H9 (cell line): ENCODE results near the gene TIAM1. TPM values are rescaled to one million over a fixed set of nuclear protein-coding genes. Genes with fewer than 3 reads are reported as not detected.

Source experiments
- DNase-seq: peaks from one replicate; pipeline ENCODE4 v3.0.0-alpha.2; 2017
- H2AFZ ChIP-seq: one replicate; pipeline ENCODE4 v1.6.1; 2013; ENCODE audit warnings: mild to moderate bottlenecking, low read length, control low read depth, moderate library complexity
- H2AK5ac ChIP-seq: 2 replicates; pipeline ENCODE4 v1.6.1; 2013; ENCODE audit warnings: low read length, control low read depth, mixed read lengths; ENCODE audit not compliant: insufficient read length
- H2BK120ac ChIP-seq: one replicate; pipeline ENCODE4 v1.6.1; 2013; ENCODE audit warnings: low read depth, mild to moderate bottlenecking, low read length, control low read depth, inconsistent platforms; ENCODE audit not compliant: poor library complexity, severe bottlenecking
- H2BK12ac ChIP-seq: 2 replicates; pipeline ENCODE4 v1.6.1; 2013; ENCODE audit warnings: low read length, control low read depth, mixed read lengths, low read depth; ENCODE audit not compliant: insufficient read length
- H2BK15ac ChIP-seq: 2 replicates; pipeline ENCODE4 v1.6.1; 2013; ENCODE audit warnings: low read depth, low read length, control low read depth
- H2BK20ac ChIP-seq: one replicate; pipeline ENCODE4 v1.6.1; 2013; ENCODE audit warnings: low read depth, mild to moderate bottlenecking, low read length, control low read depth, inconsistent platforms; ENCODE audit not compliant: poor library complexity, severe bottlenecking
- H2BK5ac ChIP-seq: 2 replicates; pipeline ENCODE4 v1.6.1; 2013; ENCODE audit warnings: low read length, control low read depth, mixed read lengths; ENCODE audit not compliant: insufficient read length
- H3K14ac ChIP-seq: 2 replicates; pipeline ENCODE4 v1.6.1; 2013; ENCODE audit warnings: low read length, control low read depth; ENCODE audit not compliant: insufficient read depth
- H3K18ac ChIP-seq: 2 replicates; pipeline ENCODE4 v1.6.1; 2013; ENCODE audit warnings: low read depth, mild to moderate bottlenecking, mixed read lengths, low read length, control low read depth; ENCODE audit not compliant: insufficient read length
- H3K23ac ChIP-seq: 2 replicates; pipeline ENCODE4 v1.6.1; 2013; ENCODE audit warnings: low read length, control low read depth, mixed read lengths, low read depth; ENCODE audit not compliant: insufficient read length
- H3K23me2 ChIP-seq: 2 replicates; pipeline ENCODE4 v1.6.1; 2013; ENCODE audit warnings: low read depth, mild to moderate bottlenecking, mixed read lengths, low read length, control low read depth; ENCODE audit not compliant: insufficient read length, poor library complexity, severe bottlenecking
- H3K27ac ChIP-seq: 2 replicates; pipeline ENCODE4 v1.5.1; 2013; ENCODE audit warnings: low read length, control low read depth, mixed read lengths, low read depth; ENCODE audit not compliant: insufficient read length
- H3K27me3 ChIP-seq: 2 replicates; pipeline ENCODE4 v1.6.1; 2013; ENCODE audit warnings: low read length, control low read depth, inconsistent platforms; ENCODE audit not compliant: insufficient read depth
- H3K4ac ChIP-seq: 2 replicates; pipeline ENCODE4 v1.6.1; 2013; ENCODE audit warnings: low read depth, mild to moderate bottlenecking, control low read depth, inconsistent platforms, low read length, moderate library complexity
- H3K4me1 ChIP-seq: 2 replicates; pipeline ENCODE4 v1.6.1; 2013; ENCODE audit warnings: low read length, control low read depth, inconsistent platforms; ENCODE audit not compliant: insufficient read depth
- H3K4me2 ChIP-seq: 2 replicates; pipeline ENCODE4 v1.6.1; 2013; ENCODE audit warnings: low read length, control low read depth, mixed read lengths; ENCODE audit not compliant: insufficient read length, insufficient read depth
- H3K56ac ChIP-seq: 2 replicates; pipeline ENCODE4 v1.6.1; 2013; ENCODE audit warnings: low read depth, mild to moderate bottlenecking, mixed read lengths, low read length, control low read depth; ENCODE audit not compliant: insufficient read length
- H3K79me1 ChIP-seq: 2 replicates; pipeline ENCODE4 v1.6.1; 2013; ENCODE audit warnings: low read depth, mild to moderate bottlenecking, moderate library complexity, low read length, control low read depth, inconsistent platforms; ENCODE audit not compliant: insufficient read depth, poor library complexity, severe bottlenecking
- H3K79me2 ChIP-seq: 2 replicates; pipeline ENCODE4 v1.6.1; 2013; ENCODE audit warnings: low read length, control low read depth, inconsistent platforms; ENCODE audit not compliant: insufficient read depth
- H3K9ac ChIP-seq: 2 replicates; pipeline ENCODE4 v1.6.1; 2013; ENCODE audit warnings: low read length, control low read depth, mixed read lengths; ENCODE audit not compliant: insufficient read length; ENCODE audit errors: extremely low read depth
- H3K9me3 ChIP-seq: one replicate; pipeline ENCODE4 v1.6.1; 2013; ENCODE audit warnings: low read depth, low read length, inconsistent platforms; ENCODE audit not compliant: control insufficient read depth
- H3T11ph ChIP-seq: one replicate; pipeline ENCODE4 v1.6.1; 2013; ENCODE audit warnings: mild to moderate bottlenecking, low read length, control low read depth, inconsistent platforms
- H4K20me1 ChIP-seq: one replicate; pipeline ENCODE4 v1.6.1; 2013; ENCODE audit not compliant: control insufficient read depth, insufficient read length, insufficient read depth
- H4K5ac ChIP-seq: 2 replicates; pipeline ENCODE4 v1.6.1; 2013; ENCODE audit warnings: low read depth, mild to moderate bottlenecking, mixed read lengths, low read length, control low read depth; ENCODE audit not compliant: insufficient read length
- H4K8ac ChIP-seq: replicated peaks from 2 replicates; pipeline ENCODE4 v1.6.1; 2013; ENCODE audit warnings: low read length, control low read depth, mixed read lengths, low read depth; ENCODE audit not compliant: insufficient read length
- H4K91ac ChIP-seq: 2 replicates; pipeline ENCODE4 v1.6.1; 2013; ENCODE audit warnings: low read depth, mild to moderate bottlenecking, moderate library complexity, mixed read lengths, low read length, control low read depth; ENCODE audit not compliant: insufficient read length
- H3K27ac Mint-ChIP-seq, 3 experiments: 2 replicates in 2 of 3; 3 replicates in 1 of 3; pipeline ENCODE4 v1.8.0; 2020 to 2021; ENCODE audit warnings: mixed read lengths in 3 of 3, mild to moderate bottlenecking in 1 of 3, moderate library complexity in 1 of 3
- H3K27me3 Mint-ChIP-seq: 2 replicates; pipeline ENCODE4 v1.8.0; 2021; ENCODE audit warnings: low read depth, mild to moderate bottlenecking, moderate library complexity, mixed read lengths
- H3K36me3 Mint-ChIP-seq, 3 experiments: 2 replicates in 2 of 3; 3 replicates in 1 of 3; pipeline ENCODE4 v1.8.0; 2020 to 2021; ENCODE audit warnings: low read depth in 3 of 3, mixed read lengths in 3 of 3; ENCODE audit not compliant: insufficient read depth in 1 of 3
- H3K4me1 Mint-ChIP-seq, 2 experiments: 2 replicates each; pipeline ENCODE4 v1.8.0; 2020; ENCODE audit warnings: mixed read lengths in 2 of 2
- H3K4me3 Mint-ChIP-seq, 2 experiments: 2 replicates in 1 of 2; 3 replicates in 1 of 2; pipeline ENCODE4 v1.8.0; 2020 to 2021; ENCODE audit warnings: mild to moderate bottlenecking in 2 of 2, mixed read lengths in 2 of 2, moderate library complexity in 1 of 2
- H3K9me3 Mint-ChIP-seq, 2 experiments: 2 replicates in 1 of 2; 3 replicates in 1 of 2; pipeline ENCODE4 v1.8.0; 2020; ENCODE audit warnings: mild to moderate bottlenecking in 2 of 2, mixed read lengths in 2 of 2, moderate library complexity in 1 of 2
- CTCF ChIP-seq: fragments of 200-600 bp; sonication (generic); conservative IDR thresholded peaks from 3 replicates; pipeline ENCODE4 v1.8.0; 2021; ENCODE audit warnings: antibody characterized with exemption, mild to moderate bottlenecking
- WGBS: extraction: QIAGEN DNeasy Blood & Tissue Kit; methylation state at CpG from one replicate; pipeline ENCODE4 v1.1.7; 2013; ENCODE audit warnings: missing lambda C conversion rate, low lambda C conversion rate, mixed read lengths; ENCODE audit not compliant: insufficient read length; ENCODE audit errors: extremely low coverage; 5-methylcytosine and 5-hydroxymethylcytosine counted together
- total RNA-seq: library from RNA; stranded (reverse); gene quantifications from 2 replicates; pipeline ENCODE4 v1.2.1, GENCODE V29; 2021

The TIAM1 gene
- total RNA-seq, 1 experiment from 2014 or later, result 23.1 TPM

GRCh38 chr21:31187499-31187898 is 156.6 kb downstream of the TIAM1 start:
- no peak overlapping the region for H4K5ac ChIP-seq
- no peak overlapping the region for H3K18ac ChIP-seq
- H2BK20ac ChIP-seq, result no peak overlapping the region
- Mint-ChIP-seq H3K4me1 (peaks cover 10 to 21% of the 10 kb centered on the region in 2 experiments), H3K9me3 (no peaks in the 10 kb centered on the region), H3K27me3 (no peaks in the 10 kb centered on the region), H3K27ac (peak overlapping the region in 2 of 3 experiments; percentile 54 to 58; a peak in 4 of 7 replicates), H3K4me3 (no peak overlapping the region), H3K36me3 (peaks cover 0 to 7% (median 6%) of the 10 kb centered on the region in 3 experiments; a peak in 4 of 7 replicates)
- H2AK5ac ChIP-seq, result no peak overlapping the region
- H2BK15ac ChIP-seq, result no peak overlapping the region
- no peak overlapping the region for H3K23ac ChIP-seq
- H3T11ph ChIP-seq, result no peak overlapping the region
- no peak overlapping the region for H2AFZ ChIP-seq
- H3K27me3 ChIP-seq, result no peaks in the 10 kb centered on the region
- H3K27ac ChIP-seq, result no peak overlapping the region
- H3K4me2 ChIP-seq, result no peak overlapping the region
- no peaks in the 10 kb centered on the region for H3K23me2 ChIP-seq
- no CpG with 5 or more reads among the region's 4 CpGs for whole genome bisulfite sequencing
- no peak overlapping the region for H3K56ac ChIP-seq
- no peak overlapping the region for H2BK12ac ChIP-seq
- H4K20me1 ChIP-seq, result no peaks in the 10 kb centered on the region
- H2BK120ac ChIP-seq, result no peak overlapping the region
- H4K8ac ChIP-seq, result no peak overlapping the region
- no peaks in the 10 kb centered on the region for H3K79me2 ChIP-seq
- no peak overlapping the region for H3K9ac ChIP-seq
- no peak overlapping the region for H3K4ac ChIP-seq
- no peak overlapping the region for H4K91ac ChIP-seq
- no peak for DNase-seq
- TF ChIP-seq CTCF, result no peak
- H2BK5ac ChIP-seq, result no peak overlapping the region
- no peaks in the 10 kb centered on the region for H3K79me1 ChIP-seq
- H3K14ac ChIP-seq, result no peak overlapping the region
- no peaks in the 10 kb centered on the region for H3K9me3 ChIP-seq
- peaks cover 4% of the 10 kb centered on the region; the same call in 1 of the 2 replicates for H3K4me1 ChIP-seq
